Measurements from ENCODE around the gene PDCD11. TPM values are rescaled to one million over a fixed set of nuclear protein-coding genes. Genes with fewer than 3 reads are reported as not detected.

The PDCD11 gene
- polyA plus RNA-seq, 4 donors: 31.0 to 36.1 (median 34.8) TPM

DNA sequence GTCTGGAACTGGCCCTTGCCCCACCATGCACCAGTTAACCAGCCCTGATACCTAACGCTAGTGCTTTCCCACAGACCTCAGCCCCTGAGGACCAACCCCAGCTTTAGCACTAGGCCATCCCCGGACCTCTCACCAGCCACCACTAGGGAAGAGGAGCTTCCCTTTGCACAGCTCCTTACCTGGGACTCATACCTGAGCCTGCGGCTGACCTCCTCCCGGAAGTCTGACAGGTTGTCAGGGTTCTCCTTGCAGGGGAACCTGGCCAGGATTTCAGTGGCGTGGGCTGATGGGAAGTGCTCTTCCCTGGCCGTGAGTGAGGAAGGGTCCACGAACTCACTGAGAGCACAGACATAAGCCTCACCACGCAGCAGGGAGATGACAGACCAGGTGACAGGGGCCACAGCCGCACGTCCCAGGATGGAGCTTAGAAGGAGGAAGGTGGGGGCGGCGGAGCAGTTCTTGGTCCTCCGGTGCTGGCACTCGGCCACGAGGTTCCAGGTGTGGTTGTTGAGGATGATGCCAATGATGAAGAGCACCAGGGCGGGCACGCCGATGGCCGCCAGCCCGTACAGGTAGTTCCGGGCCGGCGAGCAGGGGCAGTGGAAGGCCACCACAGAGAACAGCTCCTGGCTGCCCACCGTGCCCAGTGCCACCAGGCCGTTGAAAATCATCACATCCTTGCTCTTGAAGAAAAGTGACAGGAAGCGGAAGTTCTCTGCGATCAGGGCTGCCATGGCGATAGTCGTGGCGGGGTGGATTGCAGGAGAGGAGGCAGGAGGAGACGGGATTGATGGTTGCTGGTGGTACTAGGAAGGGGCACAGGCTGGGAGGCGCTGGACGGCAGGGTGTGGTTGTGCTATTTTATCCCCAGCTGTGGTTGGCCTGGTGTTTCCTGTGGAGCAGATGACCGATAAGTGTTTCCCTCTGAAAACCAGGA is 53.0 kb downstream of the PDCD11 start:
- DNase-seq (ENCODE audit: low read depth in 4 of 4, low spot score in 3 of 4): no peak

DNA sequence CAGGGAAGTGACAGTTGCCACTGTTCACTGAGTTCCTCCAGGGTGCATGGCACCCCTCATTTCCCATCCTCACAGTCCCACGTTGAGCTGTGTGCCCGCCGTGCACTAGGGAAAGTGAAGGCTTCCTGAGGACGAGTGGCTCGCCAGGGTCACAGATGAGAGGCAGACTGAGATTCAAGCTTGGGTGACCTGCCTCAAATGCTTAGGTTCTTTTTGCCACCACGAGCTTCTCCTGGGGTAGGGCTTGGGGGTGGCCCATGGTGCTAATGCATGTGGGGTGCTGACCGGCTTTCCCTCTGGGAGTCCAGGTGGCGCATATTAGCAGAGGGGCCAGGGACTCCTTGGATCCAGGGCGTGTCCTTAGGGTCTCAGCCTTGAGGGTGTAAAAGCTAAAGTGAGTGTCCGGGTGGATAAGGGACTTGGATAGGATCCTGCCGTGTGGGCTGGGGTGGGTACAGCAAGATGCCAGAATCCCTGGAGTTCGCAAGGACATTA is 53.8 kb downstream of the PDCD11 start:
- no peak for DNase-seq (ENCODE audit: low read depth in 4 of 4, low spot score in 3 of 4)

DNA sequence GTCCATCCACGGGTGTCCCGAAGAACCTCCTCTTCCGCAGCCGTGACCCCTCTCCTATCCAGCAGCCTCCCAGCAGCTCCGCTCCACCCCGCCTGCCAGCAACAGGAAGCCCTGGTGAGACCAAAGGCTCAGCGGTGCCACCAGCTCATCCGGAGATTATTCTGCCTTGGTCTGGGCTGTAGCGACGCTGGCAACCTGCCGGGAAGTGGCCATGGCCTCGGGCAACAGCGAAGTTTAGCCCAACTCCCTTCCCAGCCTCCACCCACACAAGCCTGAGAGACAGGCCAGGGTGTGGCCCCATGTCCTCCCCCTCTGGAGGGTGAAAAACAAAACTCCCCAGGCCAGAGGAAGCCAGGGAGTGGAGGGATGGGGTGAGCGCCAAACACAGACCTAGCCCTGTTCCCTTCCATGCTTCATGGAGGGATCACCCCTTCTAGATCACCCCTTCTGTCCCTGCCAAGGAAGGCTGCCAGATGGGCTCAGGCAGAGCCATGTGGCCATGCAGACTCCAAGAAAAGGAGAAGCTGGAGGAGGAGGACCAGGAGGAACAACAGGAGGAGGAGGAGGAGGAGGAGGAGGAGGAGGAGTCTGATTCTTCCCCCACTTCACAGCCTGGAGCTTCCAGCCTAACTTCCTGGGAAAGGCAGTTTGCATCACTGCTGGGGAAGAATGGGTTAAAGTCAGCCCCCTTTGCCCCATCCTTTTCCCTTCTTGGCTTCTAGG is 54.8 kb downstream of the PDCD11 start:
- DNase-seq (ENCODE audit: low read depth in 4 of 4, low spot score in 3 of 4): no peak

DNA sequence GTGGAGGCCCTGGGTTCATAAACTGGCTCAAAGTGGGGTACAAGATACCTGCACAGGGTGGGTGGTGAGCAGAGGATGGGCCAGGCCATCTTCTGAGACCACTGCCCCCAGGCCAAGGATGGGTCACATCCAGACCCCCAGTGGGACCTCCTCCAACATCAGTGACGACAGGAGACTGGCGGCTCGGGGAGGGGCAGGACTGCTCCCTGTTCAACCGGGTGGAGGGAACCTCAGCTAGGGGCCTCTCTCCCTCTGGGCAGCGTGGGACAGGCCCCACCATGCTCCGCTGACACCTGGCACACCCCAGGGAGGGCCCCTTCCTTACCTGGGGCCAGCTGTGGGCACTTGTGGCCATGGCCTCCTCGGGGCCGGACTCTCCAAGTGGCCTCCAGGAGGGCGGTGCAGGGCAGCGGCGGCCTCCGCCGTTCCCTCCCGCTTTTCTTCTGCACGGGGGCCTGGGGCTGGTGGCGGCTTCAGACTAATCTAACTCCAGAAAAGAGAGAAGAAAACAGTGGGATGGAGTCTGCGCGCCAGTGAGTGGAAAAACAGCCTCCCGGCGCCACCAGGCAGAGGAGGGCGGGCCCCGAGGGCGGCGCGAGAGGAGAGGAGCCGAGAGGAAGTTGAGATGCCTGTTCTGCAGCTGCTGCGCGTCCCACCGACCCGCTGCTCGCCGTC is 55.5 kb downstream of the PDCD11 start, which contains the start of gene CALHM2:
CALHM2 (minus strand) TSS at position 540 of the 675 bp plus-strand sequence. CDS start 2,429 bp downstream, outside the sequence.
- peak; percentile 33 to 52 (median 40) for DNase-seq (ENCODE audit: low read depth in 4 of 4, low spot score in 3 of 4)

DNA sequence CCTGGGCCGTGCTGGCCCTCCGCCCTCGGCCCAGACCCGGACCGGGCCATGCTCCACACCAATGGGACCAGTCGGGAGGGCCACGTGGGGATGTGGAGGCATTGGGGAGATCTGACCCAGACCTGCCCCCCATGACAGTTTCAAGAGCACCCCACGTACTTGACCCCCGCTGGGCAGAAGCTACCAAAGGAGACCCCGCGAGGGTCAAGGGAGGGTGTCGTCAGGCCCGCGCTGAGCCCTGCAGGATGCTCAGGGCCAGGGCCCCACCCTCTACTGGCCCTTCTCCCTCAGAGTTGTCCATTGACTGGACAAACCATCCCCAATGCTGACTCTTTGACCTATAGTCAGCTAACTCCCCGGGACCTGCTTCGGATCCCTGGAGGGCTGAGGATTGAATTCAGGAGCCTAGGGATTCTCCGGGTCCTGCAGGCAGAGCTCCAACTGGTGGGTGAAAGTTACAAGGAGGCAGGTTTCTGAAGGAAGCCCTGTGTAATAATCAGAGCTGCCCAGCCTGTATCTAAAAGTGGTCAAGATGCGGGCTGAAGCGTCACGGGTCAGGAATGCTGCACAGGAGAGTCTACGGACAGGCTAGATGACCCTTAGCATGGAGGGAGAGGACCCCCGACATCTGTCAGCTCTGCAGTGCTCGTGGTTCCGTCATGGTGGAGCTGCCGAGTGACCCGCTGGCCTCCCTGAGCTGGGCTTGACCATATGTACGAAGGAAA is 56.2 kb downstream of the PDCD11 start:
- no peak for DNase-seq (ENCODE audit: low read depth in 4 of 4, low spot score in 3 of 4)

DNA sequence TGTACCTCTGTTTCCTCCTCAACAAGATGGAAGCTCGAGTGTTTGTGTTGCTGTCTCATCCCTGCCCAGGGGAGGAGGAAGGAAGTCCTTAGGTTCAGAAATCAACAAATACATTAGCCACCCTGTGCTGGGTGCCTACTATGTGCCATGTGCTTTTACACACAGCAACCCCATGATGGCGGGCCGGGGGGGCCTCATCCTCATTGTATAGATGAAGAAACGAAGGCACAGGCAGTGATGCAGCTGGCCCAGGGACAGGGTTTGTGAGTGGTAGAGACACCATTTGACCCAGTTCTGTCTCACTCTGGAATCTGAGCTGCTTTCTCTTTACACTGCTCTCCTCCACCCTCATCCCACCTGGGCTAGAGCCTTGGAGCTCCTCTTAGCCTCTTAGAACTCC is 57.6 kb downstream of the PDCD11 start:
- DNase-seq (ENCODE audit: low read depth in 4 of 4, low spot score in 3 of 4): no peak

DNA sequence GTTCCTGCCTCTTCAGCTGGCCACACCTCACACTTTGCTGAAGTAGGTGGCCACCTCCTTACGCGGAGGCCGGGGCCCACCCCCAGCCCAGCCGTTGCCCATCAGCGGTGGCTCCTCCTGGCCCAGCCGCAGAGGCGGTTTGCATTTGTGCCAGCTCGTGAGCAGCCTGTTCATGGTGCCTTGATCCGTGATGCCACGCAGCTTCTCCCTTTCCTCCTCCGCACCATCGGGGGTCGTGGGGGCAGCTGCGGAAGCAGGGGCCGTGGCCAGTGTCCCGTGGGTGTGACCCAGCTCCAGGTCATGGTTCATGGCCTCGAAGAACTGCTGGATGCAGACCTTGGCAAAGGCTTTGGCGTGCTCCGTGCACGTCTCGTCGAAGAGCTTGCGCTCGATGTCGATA is 58.8 kb downstream of the PDCD11 start:
- no peak for DNase-seq (ENCODE audit: low read depth in 4 of 4, low spot score in 3 of 4)

DNA sequence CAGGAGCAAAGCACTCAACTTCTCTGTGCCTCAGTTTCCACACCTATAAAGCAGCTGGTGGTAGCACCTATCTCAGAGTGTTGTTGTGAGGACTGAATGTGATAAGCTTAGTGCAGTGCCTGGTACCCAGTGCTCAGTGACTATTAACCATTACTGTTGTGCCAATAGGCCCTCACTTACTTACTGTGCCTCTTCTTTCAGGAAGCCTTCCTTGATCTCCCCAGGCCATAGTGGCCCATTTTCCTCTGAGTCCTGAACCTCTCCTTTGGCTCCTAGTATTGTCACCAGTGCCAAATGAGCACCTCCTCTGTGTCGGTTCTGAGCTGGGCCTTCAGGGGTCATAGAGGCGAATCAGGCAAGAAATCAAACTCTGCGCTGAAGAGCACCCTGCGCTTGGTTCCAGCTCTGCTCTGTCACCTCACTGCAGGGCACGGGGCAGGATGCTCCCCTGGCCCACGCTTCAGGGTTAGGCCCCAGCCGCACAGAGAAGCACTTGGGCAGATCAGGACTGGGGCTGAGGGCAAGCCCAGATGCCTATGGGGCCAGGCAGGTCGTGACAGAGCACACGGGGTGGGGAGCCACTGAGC is 59.7 kb downstream of the PDCD11 start:
- no peak for DNase-seq (ENCODE audit: low read depth in 4 of 4, low spot score in 3 of 4)

DNA sequence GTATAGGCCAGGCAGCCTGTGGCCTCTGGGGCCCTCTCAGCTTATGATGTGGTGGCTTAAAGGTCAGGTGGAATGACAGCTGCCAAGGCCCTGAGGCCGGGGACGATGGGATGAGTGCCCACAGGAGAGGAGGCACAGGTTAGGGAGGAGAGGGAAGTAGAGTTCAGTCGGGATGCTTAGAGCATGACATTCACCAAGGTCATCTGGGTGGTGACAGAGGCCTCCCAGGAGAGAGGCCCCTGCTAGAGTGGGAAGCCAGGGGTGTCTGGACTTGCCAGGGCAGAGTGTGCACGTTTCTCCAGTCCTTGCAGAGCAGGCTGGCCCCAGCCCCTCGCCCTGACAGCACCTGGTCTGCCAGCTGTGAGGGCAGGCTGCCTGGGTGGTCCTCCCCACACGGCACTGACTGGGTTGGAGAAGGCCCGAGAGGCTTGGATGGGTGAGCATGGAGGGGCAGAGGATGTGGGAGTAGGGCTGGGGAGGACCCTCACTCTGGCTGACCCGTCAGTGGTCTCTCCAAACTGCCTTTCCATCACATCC is 60.8 kb downstream of the PDCD11 start:
- no peak for DNase-seq (ENCODE audit: low read depth in 4 of 4, low spot score in 3 of 4)

DNA sequence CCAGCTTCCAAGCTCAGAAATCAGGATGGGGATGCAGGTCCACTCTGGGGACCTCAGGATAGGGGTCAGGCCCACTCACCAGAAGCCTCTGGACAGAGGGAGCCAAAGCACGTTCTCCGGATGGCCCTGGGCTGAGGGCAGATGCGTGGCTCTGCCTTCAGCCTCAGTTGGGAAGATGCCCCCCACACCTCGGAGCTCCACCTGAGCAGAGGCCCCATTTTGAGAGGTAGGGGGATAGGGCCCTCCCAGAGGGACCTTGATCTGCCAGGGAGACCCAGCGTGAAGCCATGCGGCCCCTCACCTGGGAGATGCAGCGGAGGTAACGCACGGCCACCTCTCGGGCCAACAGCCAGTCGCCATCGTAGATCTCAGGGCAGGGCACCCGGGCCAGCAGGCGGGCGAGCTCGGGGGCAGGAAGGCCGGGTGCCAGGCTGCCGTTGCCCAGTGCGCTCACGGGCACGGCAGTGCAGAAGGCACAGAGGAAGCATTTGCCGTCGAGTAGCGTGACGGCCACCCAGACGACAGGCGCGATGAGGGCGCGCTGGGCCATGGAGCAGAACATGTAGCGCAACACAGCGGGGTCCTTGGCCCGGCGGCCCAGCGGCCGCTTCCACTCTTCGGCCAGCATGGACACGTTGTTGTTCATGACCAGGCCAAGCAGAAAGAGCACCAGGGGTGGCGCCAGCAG is 61.6 kb downstream of the PDCD11 start:
- no peak for DNase-seq (ENCODE audit: low read depth in 4 of 4, low spot score in 3 of 4)

DNA sequence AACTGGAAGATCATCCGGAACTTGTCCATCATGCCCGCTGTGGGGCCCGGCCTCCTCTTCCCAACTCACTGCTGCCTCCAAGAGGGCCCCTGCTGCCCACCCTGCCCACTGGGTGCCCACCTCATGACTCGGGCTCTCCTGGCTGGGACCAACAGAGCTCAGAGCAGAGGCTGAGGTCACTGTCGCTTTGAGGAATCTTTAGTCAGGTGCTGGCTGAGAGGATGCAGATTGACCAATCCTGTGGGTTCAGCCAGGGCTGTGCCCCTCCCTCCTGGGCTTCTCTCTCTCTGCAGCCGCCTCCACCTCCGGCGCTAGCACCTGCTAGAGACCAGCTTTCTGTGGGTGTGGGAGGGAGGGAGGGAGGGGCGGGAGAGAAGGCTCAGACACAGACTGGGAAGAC is 62.3 kb downstream of the PDCD11 start, which contains the start of gene CALHM1:
CALHM1 (minus strand) TSS at position 181 of the 400 bp plus-strand sequence; CDS start at position 32, 149 bp downstream.
- DNase-seq (ENCODE audit: low read depth in 4 of 4, low spot score in 3 of 4): no peak

DNA sequence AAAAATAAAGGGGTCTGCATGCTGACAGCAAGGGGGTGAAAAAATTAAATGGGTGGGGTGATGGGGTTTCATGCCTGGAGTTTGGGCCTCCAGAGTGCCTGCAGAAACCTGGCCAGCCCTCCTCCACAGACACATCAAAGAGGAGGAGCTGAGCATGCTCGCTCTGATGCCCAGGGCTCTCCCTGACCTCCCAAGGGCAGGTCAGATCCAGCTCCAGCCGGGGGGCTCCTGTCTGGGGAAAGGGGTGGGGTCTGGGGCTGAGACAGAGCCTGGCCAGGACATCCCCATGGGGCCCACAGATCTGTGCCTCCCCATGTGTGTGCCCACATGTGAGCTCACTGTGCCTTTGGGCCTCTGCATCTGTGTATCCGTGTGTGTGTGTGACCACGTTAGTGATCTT is 63.2 kb downstream of the PDCD11 start:
- DNase-seq (ENCODE audit: low read depth in 4 of 4, low spot score in 3 of 4): no peak

DNA sequence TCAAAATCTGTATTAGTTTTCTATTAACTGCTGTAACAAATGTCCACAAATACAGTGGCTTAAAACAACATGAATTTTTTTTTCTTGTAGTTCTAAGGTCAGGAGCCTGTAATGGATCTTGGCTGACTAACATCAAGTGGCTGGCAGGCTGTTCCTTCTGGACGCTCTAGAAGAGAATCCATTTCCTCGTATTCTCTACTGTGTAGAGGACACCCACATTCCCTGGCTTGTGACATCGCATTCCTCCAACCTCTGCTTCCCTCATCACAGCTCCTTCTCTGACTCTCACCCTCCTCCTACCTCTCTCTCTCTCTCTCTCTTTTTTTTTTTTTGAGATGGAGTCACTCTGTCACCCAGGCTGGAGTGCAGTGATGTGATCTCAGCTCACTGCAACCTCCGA is 67.1 kb downstream of the PDCD11 start:
- no peak for DNase-seq (ENCODE audit: low read depth in 4 of 4, low spot score in 3 of 4)

DNA sequence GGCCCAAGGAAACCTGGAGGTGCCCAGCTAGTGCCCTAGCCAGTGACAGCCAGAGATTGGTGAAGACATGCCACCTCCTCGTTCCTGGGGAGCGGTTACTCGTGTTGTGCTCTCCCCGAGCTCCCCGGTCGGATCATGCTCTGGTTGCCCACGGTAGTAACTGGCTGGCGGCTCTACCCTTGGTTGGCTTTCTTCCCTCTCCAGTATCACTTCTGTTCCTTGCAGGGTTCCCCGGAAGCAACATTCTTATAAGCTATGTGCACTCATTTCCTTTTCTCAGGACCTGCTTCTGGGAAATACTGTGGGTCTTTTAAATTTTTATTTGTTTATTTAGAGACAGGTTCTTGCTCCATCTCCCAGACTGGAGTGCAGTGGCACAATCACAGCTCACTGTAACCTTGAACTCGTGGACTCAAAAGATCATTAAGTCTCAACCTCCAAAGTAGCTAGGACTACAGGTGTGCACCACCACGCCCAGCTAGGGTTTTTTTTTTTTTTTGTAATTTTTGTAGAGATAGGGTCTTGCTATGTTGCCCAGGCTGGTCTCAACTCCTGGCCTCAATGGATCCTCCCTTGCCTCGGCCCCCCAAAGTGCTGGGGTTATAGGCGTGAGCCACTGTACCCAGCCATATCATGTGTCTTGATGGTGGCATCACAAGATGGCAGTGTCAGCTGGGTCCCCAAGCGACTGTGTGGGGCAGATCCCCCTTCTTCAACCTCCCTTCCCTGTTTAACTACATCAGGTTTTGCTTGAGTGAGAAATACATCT is 69.2 kb downstream of the PDCD11 start:
- no peak for DNase-seq (ENCODE audit: low read depth in 4 of 4, low spot score in 3 of 4)

DNA sequence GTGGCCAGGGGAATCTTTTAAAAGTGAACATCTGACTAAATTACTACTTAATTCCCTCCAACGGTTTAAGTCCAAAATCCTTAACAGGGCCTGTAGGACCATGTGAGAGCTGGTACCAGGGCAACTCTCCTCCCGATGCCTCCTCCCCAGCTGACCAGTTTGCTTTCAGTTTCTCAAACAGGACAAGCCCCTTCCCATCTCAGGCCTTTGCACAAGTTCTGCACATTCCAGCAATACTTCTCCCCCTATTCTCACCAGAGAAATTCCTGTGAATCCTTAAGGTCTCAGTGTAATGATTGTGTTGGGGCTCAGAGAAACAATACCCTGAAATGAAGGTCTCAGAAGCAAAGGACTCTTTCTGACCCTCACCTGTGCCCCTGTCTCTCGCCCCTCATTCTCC is 70.3 kb downstream of the PDCD11 start:
- no peak for DNase-seq (ENCODE audit: low read depth in 4 of 4, low spot score in 3 of 4)

DNA sequence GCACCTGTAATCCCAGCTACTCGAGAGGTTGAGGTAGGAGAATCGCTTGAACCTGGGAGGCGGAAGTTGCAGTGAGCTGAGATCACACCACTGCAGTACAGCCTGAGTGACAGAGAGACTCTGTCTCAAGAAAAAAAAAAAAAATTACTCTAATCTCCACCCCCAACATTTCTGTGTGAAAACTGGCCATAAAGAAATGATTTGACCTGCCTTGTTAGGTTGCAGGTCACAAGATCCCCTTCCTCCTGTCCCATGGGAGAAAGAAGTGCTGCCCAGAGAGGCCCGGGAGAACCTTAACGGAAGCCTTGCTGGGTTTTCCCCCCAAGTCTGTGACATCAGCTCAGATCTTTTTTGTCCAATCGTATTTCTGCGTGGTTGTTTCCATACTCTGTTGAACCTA is 71.0 kb downstream of the PDCD11 start:
- no peak for DNase-seq (ENCODE audit: low read depth in 4 of 4, low spot score in 3 of 4)

DNA sequence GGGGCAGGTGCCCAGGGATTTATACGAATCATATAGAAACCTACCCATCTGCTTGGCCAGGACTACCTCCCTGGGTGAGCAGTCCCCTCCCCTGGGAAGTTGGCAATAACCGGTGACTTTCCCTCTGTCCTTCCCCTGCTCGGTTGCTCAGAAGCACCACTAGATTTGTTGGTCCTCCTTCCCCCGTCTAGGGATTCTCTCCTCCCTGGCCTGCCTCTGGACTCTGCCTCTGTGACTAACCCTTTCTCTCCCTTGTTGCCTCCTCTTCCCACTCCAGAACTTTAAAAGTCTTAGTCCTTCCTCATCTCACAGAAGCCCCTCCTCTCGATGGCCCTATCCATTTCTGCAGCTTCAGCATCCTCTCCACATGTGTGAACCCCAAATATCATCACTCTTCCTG is 72.8 kb downstream of the PDCD11 start:
- DNase-seq (ENCODE audit: low read depth in 4 of 4, low spot score in 3 of 4): no peak

All from right renal pelvis (tissue), 4 donors.